KOPT-K1 (cell line): ENCODE data around the gene NLGN1.

Experiments
- H3K27ac ChIP-seq: fragments of 200-600 bp; sonication (generic); 2 replicates; pipeline ENCODE4 v1.5.1; 2016; ENCODE audit warnings: antibody characterized with exemption, mild to moderate bottlenecking, low read depth, low read length; ENCODE audit not compliant: poor library complexity, severe bottlenecking
- H3K36me3 ChIP-seq: fragments of 200-600 bp; sonication (generic); 2 replicates; pipeline ENCODE4 v1.5.1; 2017; ENCODE audit warnings: antibody characterized with exemption, mild to moderate bottlenecking, low read length, moderate library complexity; ENCODE audit not compliant: insufficient read depth
- H3K9me3 ChIP-seq: fragments of 200-600 bp; sonication (generic); 2 replicates; pipeline ENCODE4 v1.5.1; 2017; ENCODE audit warnings: antibody characterized with exemption, low read length, mild to moderate bottlenecking; ENCODE audit not compliant: insufficient read depth, poor library complexity, severe bottlenecking

NLGN1 gene

DNA sequence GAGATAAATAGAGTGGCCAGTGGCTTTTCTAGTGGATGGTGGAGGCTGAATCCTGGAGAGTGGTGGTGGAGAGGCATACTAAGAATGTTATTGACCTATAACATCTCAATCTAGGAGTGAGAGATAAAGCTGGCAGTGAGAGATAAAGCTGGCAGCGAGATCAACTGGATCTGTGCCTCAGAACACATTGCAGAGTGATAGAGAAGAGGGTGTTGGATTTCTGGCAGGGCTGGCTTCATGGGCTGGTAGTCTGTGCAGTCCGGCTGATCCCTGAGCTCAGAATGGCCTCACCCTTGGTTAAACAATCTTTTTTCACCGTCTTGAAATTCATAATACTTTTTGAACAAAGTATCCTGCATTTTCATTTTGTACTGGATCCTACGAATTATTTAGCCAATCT lies 221.2 kb downstream of the NLGN1 start:
- Histone ChIP-seq H3K9me3 (no peaks in the 10 kb centered on the region), H3K36me3 (no peaks in the 10 kb centered on the region), H3K27ac (no peak overlapping the region)

GRCh38 chr3:173622166-173622565 lies 224.6 kb downstream of the NLGN1 start:
- no peaks in the 10 kb centered on the region for H3K9me3 ChIP-seq
- H3K27ac ChIP-seq: no peak overlapping the region
- no peaks in the 10 kb centered on the region for H3K36me3 ChIP-seq

DNA sequence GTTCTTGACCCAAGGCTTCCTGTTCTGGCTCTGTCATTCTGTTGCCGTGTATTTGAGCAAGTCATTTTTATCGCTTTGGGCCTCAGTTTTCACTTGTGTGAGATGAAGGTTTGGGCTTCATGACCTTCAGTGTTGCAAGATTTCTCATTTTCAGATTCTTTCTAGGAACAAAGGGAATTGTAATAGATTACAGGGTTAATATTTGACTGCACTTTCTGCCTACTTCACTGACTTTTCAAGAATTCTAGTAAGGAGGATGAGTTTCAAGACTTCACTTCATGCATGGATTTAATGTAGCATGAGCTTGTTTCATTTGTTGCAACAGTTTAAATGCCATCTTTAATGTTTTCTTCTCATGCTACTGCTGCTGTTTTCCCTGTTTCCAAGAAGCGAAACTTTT lies 226.5 kb downstream of the NLGN1 start:
- no peaks in the 10 kb centered on the region for H3K36me3 ChIP-seq
- no peaks in the 10 kb centered on the region for H3K9me3 ChIP-seq
- no peak overlapping the region for H3K27ac ChIP-seq

- Histone ChIP-seq H3K9me3 (no peaks in the 10 kb centered on the region), H3K36me3 (no peaks in the 10 kb centered on the region), H3K27ac (no peak overlapping the region)
These were observed 233.3 kb downstream of the NLGN1 start for GRCh38 chr3:173630849-173631248.

DNA sequence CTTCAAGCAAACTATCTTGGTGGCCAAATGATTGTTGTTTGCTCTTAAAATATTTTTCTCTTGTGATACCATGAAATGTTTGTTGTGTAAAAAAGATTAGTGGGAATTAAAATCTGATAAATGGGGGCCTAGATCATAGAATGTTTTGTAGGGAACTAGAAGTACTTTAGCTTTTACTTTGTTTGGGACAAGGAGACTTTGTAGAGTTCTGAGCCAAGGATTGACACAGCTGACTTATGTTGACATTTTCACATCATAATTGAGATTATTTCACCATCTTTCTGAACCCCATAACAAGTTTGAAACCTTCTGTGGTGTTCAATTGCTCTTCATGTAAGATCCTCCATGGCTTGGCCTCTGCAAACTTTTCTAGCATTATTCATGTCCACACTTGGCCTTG lies 235.4 kb downstream of the NLGN1 start:
- Histone ChIP-seq H3K36me3 (no peaks in the 10 kb centered on the region), H3K27ac (no peak overlapping the region), H3K9me3 (no peaks in the 10 kb centered on the region)

DNA sequence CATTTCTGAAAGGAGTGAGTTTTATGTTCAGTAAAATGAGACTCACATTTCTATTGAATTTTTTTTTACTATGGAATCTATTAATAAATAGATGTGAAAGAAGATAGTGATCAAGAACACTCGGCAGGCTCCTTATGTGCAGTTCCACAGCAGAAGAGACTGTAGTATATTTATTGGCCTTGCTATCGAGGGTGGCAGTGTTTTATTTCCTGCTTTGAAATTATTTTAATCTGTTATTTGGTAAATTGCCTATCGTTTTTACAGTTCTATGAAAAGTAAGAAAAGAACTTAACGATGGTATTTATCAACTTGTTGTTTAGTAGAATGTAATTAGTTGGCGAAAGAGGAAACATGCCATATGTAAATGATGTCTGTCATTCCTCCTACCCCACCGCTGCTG lies 238.3 kb downstream of the NLGN1 start:
- no peaks in the 10 kb centered on the region for H3K9me3 ChIP-seq
- H3K36me3 ChIP-seq: no peaks in the 10 kb centered on the region
- no peak overlapping the region for H3K27ac ChIP-seq

GRCh38 chr3:173639098-173639497 lies 241.6 kb downstream of the NLGN1 start:
- H3K27ac ChIP-seq: no peak overlapping the region
- H3K9me3 ChIP-seq: no peaks in the 10 kb centered on the region
- H3K36me3 ChIP-seq: no peaks in the 10 kb centered on the region

DNA sequence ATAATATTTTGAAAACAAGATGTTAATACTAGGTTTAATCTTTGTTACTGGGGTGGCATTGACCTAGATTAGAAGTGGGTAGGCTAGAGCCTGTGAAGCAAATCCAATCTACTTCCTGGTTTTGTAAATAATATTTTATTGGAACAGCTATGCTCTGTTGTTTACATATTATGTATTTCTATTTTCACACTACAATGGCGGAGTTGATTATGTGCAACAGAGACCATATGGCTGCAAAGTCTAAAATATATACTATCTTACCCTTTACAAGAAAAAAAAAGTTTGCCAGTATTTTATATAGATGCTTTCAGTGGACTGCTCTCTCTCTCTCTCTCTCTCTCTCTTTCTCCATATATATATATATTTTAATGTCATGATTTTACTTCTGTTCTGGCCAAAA lies 244.2 kb downstream of the NLGN1 start:
- no peaks in the 10 kb centered on the region for H3K36me3 ChIP-seq
- no peaks in the 10 kb centered on the region for H3K9me3 ChIP-seq
- H3K27ac ChIP-seq: no peak overlapping the region

DNA sequence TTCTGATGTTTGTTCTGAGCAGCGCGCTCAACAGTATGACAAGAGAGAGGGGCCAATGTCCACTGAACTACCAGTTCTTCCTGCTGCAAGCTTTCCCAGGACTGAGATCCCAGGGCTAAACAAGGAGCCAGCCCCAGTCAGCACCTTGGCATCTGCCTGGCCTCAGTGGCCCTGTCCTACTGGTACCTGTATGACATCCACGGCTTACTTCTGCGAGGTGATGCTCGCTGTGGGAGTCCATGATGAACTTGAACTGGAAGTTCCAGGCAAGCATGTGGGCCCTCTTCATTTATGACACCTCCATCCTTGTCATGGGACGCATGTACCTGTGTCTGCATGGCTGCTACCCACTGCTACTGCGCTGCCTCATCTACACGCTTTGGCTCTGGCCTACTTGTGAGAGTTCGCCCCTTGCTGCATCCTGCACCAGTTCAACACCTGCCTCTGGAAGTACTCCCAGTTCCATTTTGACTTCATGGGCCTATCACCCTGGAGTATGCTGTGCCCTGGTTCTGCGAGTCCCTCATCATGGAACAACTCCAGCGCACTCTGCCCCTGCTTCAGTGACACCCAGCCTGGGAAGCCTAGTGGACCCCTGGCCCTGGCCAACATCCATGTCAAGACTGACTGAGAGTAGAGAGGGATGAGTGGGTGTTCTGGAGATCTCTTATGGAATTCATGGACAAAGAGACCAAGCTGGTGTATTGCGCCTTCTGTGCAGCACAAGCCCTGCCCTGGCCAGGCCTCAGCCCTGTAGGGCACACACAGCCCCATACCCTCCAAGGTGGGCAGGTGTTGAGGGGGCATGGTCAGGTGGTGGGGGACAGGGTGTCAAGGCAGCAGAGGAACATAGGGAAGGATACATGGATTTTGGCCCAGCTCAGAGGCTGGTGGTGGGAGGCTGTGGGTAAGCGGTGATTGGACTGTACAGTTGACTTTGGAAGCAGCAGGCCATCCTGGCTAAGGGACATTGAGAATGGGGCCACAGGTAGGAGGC lies 246.8 kb downstream of the NLGN1 start:
- H3K9me3 ChIP-seq: no peaks in the 10 kb centered on the region
- H3K36me3 ChIP-seq: no peaks in the 10 kb centered on the region

DNA sequence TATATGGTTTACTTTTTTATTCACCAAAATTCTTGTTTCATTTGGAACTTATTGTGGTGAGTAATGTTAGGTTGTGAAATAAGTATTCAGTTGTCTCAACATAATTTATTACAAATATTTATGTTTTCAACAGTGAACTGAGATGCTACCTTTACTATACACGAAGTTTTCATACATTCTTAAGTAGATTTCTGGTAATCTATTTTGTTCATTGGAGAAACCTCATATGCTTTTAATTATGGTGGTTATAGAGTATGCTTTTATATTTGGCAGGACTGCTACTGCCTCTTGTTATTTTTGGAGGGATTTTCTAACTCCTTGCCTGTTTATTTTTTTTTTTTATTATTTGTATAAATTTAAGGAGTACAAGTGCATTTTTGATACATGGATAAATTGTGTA lies 253.1 kb downstream of the NLGN1 start:
- H3K36me3 ChIP-seq: no peaks in the 10 kb centered on the region
- H3K9me3 ChIP-seq: no peaks in the 10 kb centered on the region
- H3K27ac ChIP-seq: no peak overlapping the region

More for the DNA sequence above, 246.8 kb downstream of the NLGN1 start:
- H3K27ac ChIP-seq: no peak overlapping the region

DNA sequence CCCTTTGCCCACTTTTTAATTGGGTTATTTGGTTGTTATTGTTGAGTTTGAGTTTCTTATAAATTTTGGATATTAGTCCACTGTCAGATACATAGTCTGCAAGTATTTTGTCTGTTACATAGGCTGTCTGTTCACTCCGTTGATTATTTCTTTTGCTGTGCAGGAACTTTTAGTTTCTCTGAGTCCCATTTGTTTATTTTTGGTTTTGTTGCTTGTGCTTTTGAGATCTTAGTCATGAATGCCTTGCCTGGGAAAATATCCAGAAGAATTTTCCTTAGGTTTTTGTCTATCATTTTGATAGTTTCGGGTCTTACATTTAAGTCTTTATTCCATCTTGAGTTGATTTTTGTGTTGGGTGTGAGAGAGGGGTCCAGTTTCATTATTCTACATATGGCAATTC lies 254.5 kb downstream of the NLGN1 start:
- no peak overlapping the region for H3K27ac ChIP-seq
- H3K9me3 ChIP-seq: no peaks in the 10 kb centered on the region
- H3K36me3 ChIP-seq: no peaks in the 10 kb centered on the region

- Histone ChIP-seq H3K36me3 (no peaks in the 10 kb centered on the region), H3K9me3 (no peaks in the 10 kb centered on the region), H3K27ac (no peak overlapping the region)
These were observed 256.2 kb downstream of the NLGN1 start for GRCh38 chr3:173653781-173654180.

DNA sequence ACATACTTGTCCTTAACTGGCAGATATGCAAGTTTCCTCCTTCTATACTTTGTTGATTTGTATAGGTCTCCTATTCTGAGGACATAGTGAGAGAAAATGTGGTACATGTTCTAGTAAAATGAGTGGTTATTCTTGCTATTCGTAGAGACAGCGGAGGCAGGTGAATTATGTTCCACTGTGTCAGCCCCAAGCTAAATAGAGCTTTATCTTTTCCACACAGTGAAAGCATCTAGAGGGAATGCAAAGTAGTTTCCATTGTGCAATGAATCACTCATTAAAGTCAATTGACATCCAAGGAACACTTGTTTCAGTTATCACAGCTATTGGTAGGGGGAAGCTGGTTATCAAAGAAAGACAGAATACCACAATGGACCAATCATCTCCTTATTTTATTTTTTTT lies 262.4 kb downstream of the NLGN1 start:
- no peak overlapping the region for H3K27ac ChIP-seq
- H3K9me3 ChIP-seq: no peaks in the 10 kb centered on the region
- no peaks in the 10 kb centered on the region for H3K36me3 ChIP-seq

DNA sequence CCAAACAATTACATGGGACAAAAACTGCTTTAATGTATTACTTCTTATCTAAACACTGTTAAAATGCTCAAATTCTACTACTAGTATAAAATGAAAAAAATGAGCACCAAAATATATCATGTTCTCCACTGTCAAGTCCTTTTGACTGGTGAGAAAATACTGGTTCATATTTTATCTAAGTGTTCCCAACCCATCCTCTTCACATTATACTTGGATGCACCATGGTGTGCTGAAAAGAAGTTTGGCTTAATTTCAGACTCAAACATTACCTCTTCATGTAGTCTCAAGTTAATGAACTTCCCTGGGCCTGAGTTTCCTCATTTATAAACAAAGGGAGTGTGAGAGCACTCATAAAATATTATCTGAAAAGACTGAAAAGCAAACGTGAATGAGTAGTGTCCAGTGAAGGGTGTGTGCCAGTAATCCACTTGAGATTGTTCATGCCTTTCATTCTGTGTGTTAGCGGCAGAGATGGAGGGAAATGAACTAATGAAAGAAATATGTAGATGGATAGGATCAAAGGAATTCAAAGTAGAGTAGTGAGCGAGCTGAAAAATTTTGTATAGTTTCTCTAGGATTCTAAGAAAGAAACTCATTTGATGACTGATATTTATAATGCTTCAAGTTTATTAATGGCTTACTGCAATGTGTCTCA lies 263.2 kb downstream of the NLGN1 start:
- H3K36me3 ChIP-seq: no peaks in the 10 kb centered on the region
- H3K27ac ChIP-seq: no peak overlapping the region
- no peaks in the 10 kb centered on the region for H3K9me3 ChIP-seq

- Histone ChIP-seq H3K9me3 (no peaks in the 10 kb centered on the region), H3K27ac (no peak overlapping the region), H3K36me3 (no peaks in the 10 kb centered on the region)
These were observed 266.2 kb downstream of the NLGN1 start for GRCh38 chr3:173663696-173664111.
